ENCODE data around the gene AP3B1.
A peak's percentile ranks its signal among the peaks of the same experiment; 100 is the strongest.

Gene AP3B1

GRCh38 chr5:78334811-78335210, 40.3 kb upstream of the AP3B1 start:
- no peak overlapping the region for H3K9ac ChIP-seq (ENCODE audit: low read length)
- no peak overlapping the region for H3K27ac ChIP-seq (ENCODE audit: low read depth, low read length)
- no peak for DNase-seq
- no peaks in the 10 kb centered on the region for H3K27me3 ChIP-seq (ENCODE audit: insufficient read depth, low read length, poor library complexity)
- no CpG with 5 or more reads among the region's 3 CpGs for WGBS (ENCODE audit: extremely low coverage, insufficient coverage, low lambda C conversion rate)
- no peak overlapping the region for H2AK5ac ChIP-seq (ENCODE audit: low read length)
- no peak overlapping the region for H3K4ac ChIP-seq (ENCODE audit: low read depth, low read length)
- no peak overlapping the region for H3K18ac ChIP-seq (ENCODE audit: low read length)
- H4K5ac ChIP-seq (ENCODE audit: low read length), result no peak overlapping the region
- H3K4me1 ChIP-seq (ENCODE audit: control insufficient read depth, low read depth, low read length), result no peaks in the 10 kb centered on the region
- no peak overlapping the region for H3K4me3 ChIP-seq (ENCODE audit: low read length)
- H4K8ac ChIP-seq (ENCODE audit: low read depth, low read length), result no peak overlapping the region
- H3K79me2 ChIP-seq (ENCODE audit: control insufficient read depth, insufficient read depth, low read length), result no peaks in the 10 kb centered on the region
- no peak overlapping the region for H3K56ac ChIP-seq (ENCODE audit: low read length)
- no peak overlapping the region for H3K23ac ChIP-seq (ENCODE audit: low read length)
- no peak overlapping the region for H2BK5ac ChIP-seq (ENCODE audit: low read length)
- H3K4me2 ChIP-seq (ENCODE audit: low read length), result no peak overlapping the region
- no peak overlapping the region for H2BK120ac ChIP-seq (ENCODE audit: low read depth, low read length)
- no peaks in the 10 kb centered on the region for H3K79me1 ChIP-seq (ENCODE audit: low read length)
- H2BK15ac ChIP-seq (replicated peaks; ENCODE audit: low read depth), result no peak overlapping the region
- H3K36me3 ChIP-seq (ENCODE audit: control insufficient read depth, insufficient read depth, low read length), result no peaks in the 10 kb centered on the region

- no peak overlapping the region for H3K4me2 ChIP-seq (ENCODE audit: low read length)
- no peaks in the 10 kb centered on the region for H3K27me3 ChIP-seq (ENCODE audit: insufficient read depth, low read length, poor library complexity)
- H2BK120ac ChIP-seq (ENCODE audit: low read depth, low read length), result no peak overlapping the region
- no peak overlapping the region for H3K23ac ChIP-seq (ENCODE audit: low read length)
- H3K4ac ChIP-seq (ENCODE audit: low read depth, low read length), result no peak overlapping the region
- H3K4me3 ChIP-seq (ENCODE audit: low read length), result no peak overlapping the region
- H3K4me1 ChIP-seq (ENCODE audit: control insufficient read depth, low read depth, low read length), result peaks cover 1% of the 10 kb centered on the region
- no peak overlapping the region for H4K5ac ChIP-seq (ENCODE audit: low read length)
- H3K56ac ChIP-seq (ENCODE audit: low read length), result no peak overlapping the region
- no peak overlapping the region for H2BK5ac ChIP-seq (ENCODE audit: low read length)
- H2BK15ac ChIP-seq (replicated peaks; ENCODE audit: low read depth), result no peak overlapping the region
- no peak for DNase-seq
- H3K36me3 ChIP-seq (ENCODE audit: control insufficient read depth, insufficient read depth, low read length), result no peaks in the 10 kb centered on the region
- no peak overlapping the region for H2AK5ac ChIP-seq (ENCODE audit: low read length)
- no peaks in the 10 kb centered on the region for H3K79me1 ChIP-seq (ENCODE audit: low read length)
- no peak overlapping the region for H3K18ac ChIP-seq (ENCODE audit: low read length)
- no peak overlapping the region for H4K8ac ChIP-seq (ENCODE audit: low read depth, low read length)
- H3K79me2 ChIP-seq (ENCODE audit: control insufficient read depth, insufficient read depth, low read length), result no peaks in the 10 kb centered on the region
- no peak overlapping the region for H3K9ac ChIP-seq (ENCODE audit: low read length)
- no peak overlapping the region for H3K27ac ChIP-seq (ENCODE audit: low read depth, low read length)
Measured at GRCh38 chr5:78331523-78332080, 37.1 kb upstream of the AP3B1 start.

GRCh38 chr5:78328585-78329173, 34.2 kb upstream of the AP3B1 start:
- WGBS (ENCODE audit: extremely low coverage, insufficient coverage, low lambda C conversion rate), result no CpG with 5 or more reads among the region's 5 CpGs
- Histone ChIP-seq H3K4me3 (ENCODE audit: low read length) (no peak overlapping the region), H3K79me2 (ENCODE audit: control insufficient read depth, insufficient read depth, low read length) (no peaks in the 10 kb centered on the region), H2BK120ac (ENCODE audit: low read depth, low read length) (no peak overlapping the region), H2BK15ac (replicated peaks; ENCODE audit: low read depth) (peak overlapping the region; percentile 94), H3K4ac (ENCODE audit: low read depth, low read length) (peak overlapping the region; percentile 55), H3K18ac (ENCODE audit: low read length) (peak overlapping the region; percentile 94), H3K27ac (ENCODE audit: low read depth, low read length) (peak overlapping the region; percentile 25), H2AK5ac (ENCODE audit: low read length) (no peak overlapping the region), H3K36me3 (ENCODE audit: control insufficient read depth, insufficient read depth, low read length) (no peaks in the 10 kb centered on the region), H3K79me1 (ENCODE audit: low read length) (no peaks in the 10 kb centered on the region), H2BK5ac (ENCODE audit: low read length) (peak overlapping the region; percentile 8), H3K4me1 (ENCODE audit: control insufficient read depth, low read depth, low read length) (peaks cover 1% of the 10 kb centered on the region), H3K23ac (ENCODE audit: low read length) (no peak overlapping the region), H4K5ac (ENCODE audit: low read length) (no peak overlapping the region), H3K56ac (ENCODE audit: low read length) (no peak overlapping the region), H3K27me3 (ENCODE audit: insufficient read depth, low read length, poor library complexity) (no peaks in the 10 kb centered on the region), H4K8ac (ENCODE audit: low read depth, low read length) (peak overlapping the region; percentile 81), H3K4me2 (ENCODE audit: low read length) (no peak overlapping the region), H3K9ac (ENCODE audit: low read length) (no peak overlapping the region)
- DNase-seq, result peak; percentile 41

GRCh38 chr5:78327761-78328510, 33.4 kb upstream of the AP3B1 start:
- DNase-seq, result no peak
- WGBS (ENCODE audit: extremely low coverage, insufficient coverage, low lambda C conversion rate), result no CpG with 5 or more reads among the region's 6 CpGs
- Histone ChIP-seq H3K23ac (ENCODE audit: low read length) (no peak overlapping the region), H3K79me2 (ENCODE audit: control insufficient read depth, insufficient read depth, low read length) (no peaks in the 10 kb centered on the region), H3K4me1 (ENCODE audit: control insufficient read depth, low read depth, low read length) (peaks cover 1% of the 10 kb centered on the region), H3K27me3 (ENCODE audit: insufficient read depth, low read length, poor library complexity) (no peaks in the 10 kb centered on the region), H3K18ac (ENCODE audit: low read length) (peak overlapping the region; percentile 94), H2AK5ac (ENCODE audit: low read length) (no peak overlapping the region), H3K27ac (ENCODE audit: low read depth, low read length) (no peak overlapping the region), H3K4ac (ENCODE audit: low read depth, low read length) (peak overlapping the region; percentile 81), H2BK120ac (ENCODE audit: low read depth, low read length) (peak overlapping the region; percentile 86), H3K9ac (ENCODE audit: low read length) (no peak overlapping the region), H3K56ac (ENCODE audit: low read length) (no peak overlapping the region), H3K4me3 (ENCODE audit: low read length) (no peak overlapping the region), H3K79me1 (ENCODE audit: low read length) (no peaks in the 10 kb centered on the region), H2BK15ac (replicated peaks; ENCODE audit: low read depth) (peak overlapping the region; percentile 94), H2BK5ac (ENCODE audit: low read length) (no peak overlapping the region), H4K5ac (ENCODE audit: low read length) (no peak overlapping the region), H4K8ac (ENCODE audit: low read depth, low read length) (no peak overlapping the region), H3K4me2 (ENCODE audit: low read length) (no peak overlapping the region), H3K36me3 (ENCODE audit: control insufficient read depth, insufficient read depth, low read length) (no peaks in the 10 kb centered on the region)

GRCh38 chr5:78326930-78327329, 32.4 kb upstream of the AP3B1 start:
- H3K79me2 ChIP-seq (ENCODE audit: control insufficient read depth, insufficient read depth, low read length), result no peaks in the 10 kb centered on the region
- H3K79me1 ChIP-seq (ENCODE audit: low read length), result no peaks in the 10 kb centered on the region
- H3K23ac ChIP-seq (ENCODE audit: low read length), result no peak overlapping the region
- H2BK120ac ChIP-seq (ENCODE audit: low read depth, low read length), result no peak overlapping the region
- H3K56ac ChIP-seq (ENCODE audit: low read length), result no peak overlapping the region
- H3K4ac ChIP-seq (ENCODE audit: low read depth, low read length), result no peak overlapping the region
- H2AK5ac ChIP-seq (ENCODE audit: low read length), result no peak overlapping the region
- no peaks in the 10 kb centered on the region for H3K27me3 ChIP-seq (ENCODE audit: insufficient read depth, low read length, poor library complexity)
- H4K5ac ChIP-seq (ENCODE audit: low read length), result no peak overlapping the region
- DNase-seq, result no peak
- no peak overlapping the region for H4K8ac ChIP-seq (ENCODE audit: low read depth, low read length)
- no peaks in the 10 kb centered on the region for H3K36me3 ChIP-seq (ENCODE audit: control insufficient read depth, insufficient read depth, low read length)
- no peak overlapping the region for H2BK5ac ChIP-seq (ENCODE audit: low read length)
- H3K4me3 ChIP-seq (ENCODE audit: low read length), result no peak overlapping the region
- no peak overlapping the region for H3K18ac ChIP-seq (ENCODE audit: low read length)
- no peak overlapping the region for H3K9ac ChIP-seq (ENCODE audit: low read length)
- H2BK15ac ChIP-seq (replicated peaks; ENCODE audit: low read depth), result no peak overlapping the region
- no peak overlapping the region for H3K27ac ChIP-seq (ENCODE audit: low read depth, low read length)
- WGBS (ENCODE audit: extremely low coverage, insufficient coverage, low lambda C conversion rate), result no CpG with 5 or more reads among the region's 3 CpGs
- H3K4me2 ChIP-seq (ENCODE audit: low read length), result no peak overlapping the region
- peaks cover 1% of the 10 kb centered on the region for H3K4me1 ChIP-seq (ENCODE audit: control insufficient read depth, low read depth, low read length)

Data from mesendoderm (in vitro differentiated cells).